HPDE6-E6E7 (cell line): Measurements from ENCODE around the gene FAM20A.

Experiments used
- DNase-seq: peaks from one replicate; pipeline ENCODE4 v3.0.0; 2011; ENCODE audit warnings: missing footprints; ENCODE audit errors: extremely low spot score

Gene FAM20A

GRCh38 chr17:68610554-68610953 lies 9.4 kb upstream of the FAM20A start:
- no peak for DNase-seq

GRCh38 chr17:68608515-68609130 lies 7.5 kb upstream of the FAM20A start:
- DNase-seq, result no peak

GRCh38 chr17:68606451-68607307 lies 5.5 kb upstream of the FAM20A start:
- no peak for DNase-seq

- DNase-seq, result no peak
Observed at GRCh38 chr17:68605914-68606313, 4.7 kb upstream of the FAM20A start.

- no peak for DNase-seq
Observed at GRCh38 chr17:68603656-68604055, 2.5 kb upstream of the FAM20A start.

GRCh38 chr17:68603027-68603426 lies 1.9 kb upstream of the FAM20A start:
- DNase-seq, result no peak

GRCh38 chr17:68602289-68602688 lies 1.1 kb upstream of the FAM20A start:
- DNase-seq, result no peak

- no peak for DNase-seq
Observed at GRCh38 chr17:68601565-68602288, 560 bp upstream of the FAM20A start.

- no peak for DNase-seq
Observed at GRCh38 chr17:68600067-68600930, 868 bp downstream of the FAM20A start.

- no peak for DNase-seq
Observed at GRCh38 chr17:68599552-68600066, 1.6 kb downstream of the FAM20A start.

- no peak for DNase-seq
Observed at GRCh38 chr17:68599091-68599490, 2.1 kb downstream of the FAM20A start.

- DNase-seq, result no peak
Observed at GRCh38 chr17:68598545-68598961, 2.6 kb downstream of the FAM20A start.

- DNase-seq, result no peak
Observed at GRCh38 chr17:68598074-68598473, 3.1 kb downstream of the FAM20A start.

GRCh38 chr17:68596411-68596945 lies 4.7 kb downstream of the FAM20A start:
- DNase-seq, result no peak

- DNase-seq, result no peak
Observed at GRCh38 chr17:68595986-68596385, 5.2 kb downstream of the FAM20A start.

- DNase-seq, result no peak
Observed at GRCh38 chr17:68595496-68595895, 5.7 kb downstream of the FAM20A start.

GRCh38 chr17:68594552-68594951 lies 6.6 kb downstream of the FAM20A start:
- no peak for DNase-seq

GRCh38 chr17:68592682-68593641 lies 8.2 kb downstream of the FAM20A start:
- DNase-seq, result no peak

GRCh38 chr17:68592009-68592408 lies 9.2 kb downstream of the FAM20A start:
- DNase-seq, result no peak

- no peak for DNase-seq
Observed at GRCh38 chr17:68591583-68591982, 9.6 kb downstream of the FAM20A start.
